Activated CD8-positive, alpha-beta T cell treated with anti-CD3 and anti-CD28 coated beads, Interleukin-2, amount 10 ng/mL, durations not matched to agents 7 days and 5 days (primary cell): ENCODE results near the gene SLC51B. TPM values are rescaled to one million over a fixed set of nuclear protein-coding genes. Genes with fewer than 3 reads are reported as not detected.

ENCODE experiments used
- ATAC-seq: fragments of 150-1000 bp; cut with Tn5 transposase; one replicate; pipeline ENCODE4 v1.10.0; 2021; ENCODE audit warnings: moderate library complexity
- CTCF ChIA-PET: fragments of 350-600 bp; sonication (Branson Sonifier 250); formaldehyde crosslinking; loops from one replicate; lab custom pipeline; 2021; ENCODE audit warnings: antibody characterized with exemption; lab: Charles Lee
- POLR2A ChIA-PET: fragments of 350-600 bp; sonication (Branson Sonifier 250); formaldehyde crosslinking; loops from one replicate; lab custom pipeline; 2021; ENCODE audit warnings: antibody characterized with exemption; lab: Charles Lee
- DNase-seq: peaks from one replicate; pipeline ENCODE4 v3.0.0-alpha.2; 2020
- H3K27ac Mint-ChIP-seq: one replicate; pipeline ENCODE4 v1.8.0; 2021; ENCODE audit warnings: mild to moderate bottlenecking, mixed read lengths
- H3K27me3 Mint-ChIP-seq: one replicate; pipeline ENCODE4 v1.8.0; 2021; ENCODE audit warnings: low read depth, mixed read lengths
- H3K36me3 Mint-ChIP-seq: one replicate; pipeline ENCODE4 v1.8.0; 2021; ENCODE audit warnings: low read depth, mixed read lengths
- H3K4me1 Mint-ChIP-seq: one replicate; pipeline ENCODE4 v1.8.0; 2021; ENCODE audit warnings: low read depth, mixed read lengths
- H3K4me3 Mint-ChIP-seq: one replicate; pipeline ENCODE4 v1.8.0; 2021; ENCODE audit warnings: mild to moderate bottlenecking, mixed read lengths
- H3K9me3 Mint-ChIP-seq: one replicate; pipeline ENCODE4 v1.8.0; 2022; ENCODE audit warnings: mixed read lengths; ENCODE audit not compliant: insufficient read depth
- total RNA-seq, 2 experiments: library from RNA; stranded (reverse); gene quantifications; one replicate each; pipeline ENCODE4 v1.2.3, GENCODE V29; 2021

Gene SLC51B
- total RNA-seq, 2 experiments from 2014 or later: not detected

DNA sequence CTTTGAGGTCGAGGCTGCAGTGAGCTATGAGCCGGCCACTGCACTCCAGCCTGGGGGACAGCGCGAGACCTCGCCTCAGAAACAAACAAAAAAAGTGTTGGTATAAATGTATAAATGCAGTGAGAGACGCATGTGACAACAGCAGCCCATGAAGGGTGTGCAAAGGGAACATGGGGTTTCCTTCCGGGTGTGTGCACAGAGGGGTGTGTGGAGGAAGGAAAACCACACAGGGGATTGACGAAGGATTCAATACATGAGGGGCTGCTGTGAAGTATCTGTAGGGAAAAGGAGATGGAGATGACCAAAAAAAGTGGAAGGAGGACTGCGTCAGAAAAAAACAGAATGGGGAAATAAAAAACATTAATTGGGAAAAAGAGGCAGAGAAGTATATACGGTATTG is 16.8 kb upstream of the SLC51B start:
- CTCF ChIA-PET: no interaction called here
- H3K36me3 Mint-ChIP-seq: peaks cover 22% of the 10 kb centered on the region
- peak overlapping the region; percentile 85 for H3K4me3 Mint-ChIP-seq
- H3K4me1 Mint-ChIP-seq: peaks cover 17% of the 10 kb centered on the region
- peak overlapping the region; percentile 82 for H3K27ac Mint-ChIP-seq
- DNase-seq (peak; percentile 36), ATAC-seq (no peak)
- H3K9me3 Mint-ChIP-seq: no peaks in the 10 kb centered on the region
- peaks cover 20% of the 10 kb centered on the region for H3K27me3 Mint-ChIP-seq
- POLR2A ChIA-PET: no interaction called here

DNA sequence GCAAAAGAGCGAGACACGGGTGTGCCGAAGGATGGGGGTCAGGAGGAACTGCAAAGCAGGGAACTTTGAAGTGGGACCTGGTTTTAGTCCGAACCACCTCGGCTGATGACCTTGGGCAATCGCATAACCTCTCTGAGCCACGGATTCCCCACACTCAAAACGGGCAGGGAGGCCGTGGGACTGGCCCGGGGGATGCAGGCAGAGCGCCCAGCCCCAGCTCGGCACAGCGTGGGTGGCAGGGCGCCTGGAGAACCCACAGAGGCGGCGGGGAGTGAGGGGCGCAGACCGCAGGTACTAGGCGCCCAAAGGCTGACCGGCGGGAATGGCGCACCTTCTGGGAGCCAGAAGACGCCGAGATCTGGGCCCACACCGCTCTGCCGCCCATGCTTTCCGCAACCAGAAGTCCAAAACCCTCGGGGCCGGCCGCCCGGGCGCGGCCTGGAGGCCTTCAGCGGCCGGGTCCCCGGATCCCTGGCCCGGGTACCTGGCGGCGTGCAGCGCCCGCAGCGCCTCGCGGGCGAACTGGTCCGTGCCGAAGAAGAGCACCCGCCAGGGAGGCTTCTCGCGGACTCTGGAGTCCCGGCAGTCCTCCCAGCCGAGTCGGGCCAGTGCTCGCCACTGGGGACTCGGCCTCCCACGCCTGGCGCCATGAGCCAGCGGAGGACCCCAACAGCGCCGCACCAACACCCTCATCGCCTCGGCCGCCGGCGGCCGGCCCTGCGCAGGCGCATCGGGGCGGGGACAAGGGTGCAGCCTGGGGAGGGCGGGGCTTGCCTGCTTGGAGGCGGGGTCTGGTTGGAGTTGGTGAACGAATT is 16.1 kb upstream of the SLC51B start, which contains the start of gene MTFMT:
Gene MTFMT (minus strand): TSS at position 719 of the 815 bp plus-strand sequence. CDS start 26 bp downstream, at position 693.
- DNase-seq (peak; percentile 95), ATAC-seq (peak; percentile 95)
- peaks cover 20% of the 10 kb centered on the region for H3K27me3 Mint-ChIP-seq
- peak within 1 kb of the TSS; percentile 85 for H3K4me3 Mint-ChIP-seq
- ChIA-PET CTCF (interaction anchor here (1.0 kb wide), 1 partner anchor 268 kb away, joined by 3 read pairs; no protein-coding TSS in a partner anchor), POLR2A (interaction anchor here (1.4 kb wide), 1 partner anchor 15 kb away, joined by 3 read pairs; no protein-coding TSS in a partner anchor)
- no peaks in the 10 kb centered on the region for H3K9me3 Mint-ChIP-seq
- H3K27ac Mint-ChIP-seq: peak within 1 kb of the TSS; percentile 82
- H3K4me1 Mint-ChIP-seq: peaks cover 24% of the 10 kb centered on the region
- H3K36me3 Mint-ChIP-seq: peaks cover 18% of the 10 kb centered on the region

DNA sequence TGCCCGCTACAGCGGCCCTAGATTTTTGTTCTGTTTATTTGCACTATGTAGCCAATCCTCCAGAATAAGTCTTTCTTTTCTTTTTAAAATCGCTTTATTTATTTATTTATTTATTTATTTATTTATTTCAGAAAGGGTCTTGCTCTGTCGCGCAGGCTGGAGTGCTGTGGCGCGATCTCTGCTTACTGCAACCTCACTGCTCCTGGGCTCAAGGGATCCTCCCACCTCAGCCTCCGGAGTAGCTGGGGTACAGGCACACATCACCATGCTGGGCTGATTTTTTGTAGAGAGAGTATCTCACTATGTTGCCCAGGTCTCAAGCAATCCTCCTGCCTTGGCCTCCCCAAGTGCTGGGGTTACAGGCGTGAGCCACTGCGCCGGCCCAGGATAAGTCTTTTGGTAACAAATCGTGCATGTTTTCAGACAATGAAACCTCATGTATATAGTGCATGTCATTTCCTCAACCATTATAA is 15.4 kb upstream of the SLC51B start:
- POLR2A ChIA-PET: interaction anchor here (1.4 kb wide), 1 partner anchor 15 kb away, joined by 3 read pairs; no protein-coding TSS in a partner anchor
- no peak for ATAC-seq

DNA sequence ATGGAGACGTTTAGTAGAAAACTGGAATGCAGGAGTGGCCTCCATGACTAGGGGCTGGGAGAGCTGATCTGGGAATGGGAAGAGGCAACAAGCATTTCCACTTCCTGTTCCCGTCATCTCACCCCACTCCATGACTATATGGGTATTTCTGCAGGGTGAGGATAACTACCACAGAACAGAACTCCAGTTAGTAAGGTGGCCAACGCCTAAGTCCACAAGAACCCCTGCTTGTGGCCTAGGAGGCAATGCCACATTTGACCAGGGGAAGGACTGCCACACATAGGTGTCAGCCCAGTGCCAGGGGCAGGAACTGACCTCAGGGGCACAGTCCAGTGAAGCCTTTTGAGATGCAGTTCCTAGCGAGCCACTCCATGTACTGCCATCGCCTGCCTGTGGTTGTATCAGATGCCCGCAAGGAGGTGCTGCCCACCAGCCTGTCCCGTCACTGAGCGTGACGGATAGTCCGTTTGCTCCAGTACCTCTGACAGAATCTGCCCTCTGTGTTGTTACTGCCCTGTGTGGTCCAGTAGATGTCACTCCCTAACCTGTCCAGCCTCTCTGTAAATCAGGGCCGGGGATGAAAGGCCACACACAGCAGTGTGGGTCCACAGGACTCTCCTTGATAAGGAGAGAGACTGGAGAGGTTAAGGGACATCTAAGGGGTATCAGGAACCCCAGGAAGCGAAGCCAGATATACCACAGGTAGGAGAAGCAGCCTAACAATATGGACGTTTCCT is 12.2 kb upstream of the SLC51B start:
- Mint-ChIP-seq H3K9me3 (no peaks in the 10 kb centered on the region), H3K4me1 (peaks cover 20% of the 10 kb centered on the region), H3K4me3 (no peak overlapping the region), H3K36me3 (no peaks in the 10 kb centered on the region), H3K27me3 (peaks cover 23% of the 10 kb centered on the region), H3K27ac (no peak overlapping the region)
- DNase-seq (peak; percentile 56), ATAC-seq (peak; percentile 38)
- POLR2A ChIA-PET: interaction anchor here (1.4 kb wide), 1 partner anchor 267 kb away, joined by 5 read pairs; no protein-coding TSS in a partner anchor
- CTCF ChIA-PET: interaction anchor here (0.9 to 2.2 kb wide), 20 partner anchors 11 to 267 kb away, joined by 3 to 23 read pairs (median 6); partner anchors contain the start of genes SLC51B and UBAP1L

More for the DNA sequence above, 15.4 kb upstream of the SLC51B start:
- CTCF ChIA-PET: interaction anchor here (1.0 kb wide), 1 partner anchor 268 kb away, joined by 3 read pairs; no protein-coding TSS in a partner anchor
- Mint-ChIP-seq H3K4me1 (peaks cover 24% of the 10 kb centered on the region), H3K9me3 (no peaks in the 10 kb centered on the region), H3K4me3 (peak overlapping the region; percentile 62), H3K36me3 (peaks cover 14% of the 10 kb centered on the region), H3K27ac (peak overlapping the region; percentile 48), H3K27me3 (peaks cover 20% of the 10 kb centered on the region)
- no peak for DNase-seq

DNA sequence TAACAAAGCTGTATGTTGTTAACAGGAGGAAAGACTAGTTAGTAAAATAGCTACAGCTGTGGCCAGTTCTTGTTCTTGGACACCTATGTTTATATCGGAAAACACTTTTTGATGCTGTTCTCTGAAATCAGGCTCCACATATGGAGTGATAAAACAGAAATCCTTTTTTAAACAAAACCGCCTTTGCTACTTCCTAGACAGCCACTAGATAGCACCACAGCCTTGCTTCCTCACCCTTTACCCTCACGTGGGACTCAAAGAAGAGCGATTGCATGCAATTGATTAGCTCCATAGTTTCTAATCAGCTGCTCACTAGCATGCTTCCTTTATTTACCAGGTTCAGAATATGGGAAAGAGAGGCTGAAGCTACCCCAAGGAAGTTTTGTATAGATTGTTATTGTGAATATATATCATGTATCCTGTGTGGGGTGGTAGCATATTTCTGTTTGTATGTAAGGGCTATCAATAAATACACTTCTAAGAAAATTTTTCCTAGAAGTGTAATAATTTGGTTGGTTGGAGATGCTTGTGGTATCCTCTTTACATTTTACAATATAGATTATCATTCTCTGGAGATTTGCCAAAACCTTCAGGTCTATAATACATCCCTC is 11.4 kb upstream of the SLC51B start:
- peak; percentile 59 for DNase-seq
- Mint-ChIP-seq H3K36me3 (no peaks in the 10 kb centered on the region), H3K27ac (no peak overlapping the region), H3K27me3 (peaks cover 23% of the 10 kb centered on the region), H3K4me3 (no peak overlapping the region), H3K9me3 (no peaks in the 10 kb centered on the region), H3K4me1 (peaks cover 14% of the 10 kb centered on the region)
- ATAC-seq: peak; percentile 24
- CTCF ChIA-PET: interaction anchor here (0.6 to 2.2 kb wide), 36 partner anchors 8 to 305 kb away, joined by 3 to 23 read pairs (median 4); partner anchors contain the start of genes CLPX, PARP16, PDCD7 and RNU5B-1
- POLR2A ChIA-PET: interaction anchor here (1.3 to 1.8 kb wide), 4 partner anchors 100 to 271 kb away, joined by 3 to 8 read pairs (median 4); partner anchors contain the start of gene RNU5B-1

DNA sequence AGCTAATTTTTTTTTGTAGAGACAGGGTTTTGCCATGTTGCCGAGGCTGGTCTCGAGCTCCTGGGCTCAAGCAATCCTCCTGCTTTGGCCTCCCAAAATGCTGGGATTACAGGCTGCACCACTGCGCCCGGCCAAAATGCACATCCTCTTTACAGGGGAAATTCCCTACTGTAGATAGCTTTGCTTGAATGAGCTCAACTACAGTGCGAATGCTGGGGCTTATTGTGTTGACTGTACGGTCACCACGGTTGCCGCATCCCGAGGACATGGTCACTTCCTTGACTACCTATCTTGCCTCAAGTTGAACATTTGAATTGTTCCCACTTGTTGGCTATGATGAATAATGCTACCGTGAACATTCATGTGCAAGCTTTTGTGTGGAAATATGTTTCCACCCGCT is 10.5 kb upstream of the SLC51B start:
- H3K27me3 Mint-ChIP-seq: peaks cover 23% of the 10 kb centered on the region
- ChIA-PET POLR2A (interaction anchor here (1.3 to 1.8 kb wide), 4 partner anchors 99 to 270 kb away, joined by 3 to 8 read pairs (median 4); partner anchors contain the start of gene RNU5B-1), CTCF (interaction anchor here (1.0 to 2.2 kb wide), 13 partner anchors 9 to 350 kb away, joined by 3 to 23 read pairs (median 7); partner anchors contain the start of gene SLC51B)
- H3K36me3 Mint-ChIP-seq: no peaks in the 10 kb centered on the region
- DNase-seq (no peak), ATAC-seq (no peak)
- H3K9me3 Mint-ChIP-seq: no peaks in the 10 kb centered on the region
- peaks cover 14% of the 10 kb centered on the region for H3K4me1 Mint-ChIP-seq
- no peak overlapping the region for H3K27ac Mint-ChIP-seq
- no peak overlapping the region for H3K4me3 Mint-ChIP-seq

DNA sequence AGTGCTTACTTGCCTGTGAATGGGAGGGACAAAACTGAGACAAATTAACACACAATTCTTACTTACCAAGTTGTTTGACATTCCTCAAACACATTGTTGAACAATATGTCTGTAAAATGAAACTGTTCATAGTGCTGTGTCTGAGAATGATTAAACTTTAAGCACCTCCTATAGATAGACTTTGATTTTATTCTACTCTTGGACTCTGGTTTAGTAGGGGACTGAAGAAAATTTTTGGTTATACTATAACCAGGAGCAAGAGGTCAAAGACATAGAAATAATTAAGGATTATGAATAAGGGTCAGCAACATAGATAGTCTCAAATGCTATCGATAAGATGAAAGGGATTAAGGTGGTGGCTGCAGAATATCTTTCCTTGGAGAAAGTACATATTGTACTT is 7.9 kb upstream of the SLC51B start:
- ChIA-PET CTCF (no interaction called here), POLR2A (no interaction called here)
- Mint-ChIP-seq H3K27me3 (peaks cover 8% of the 10 kb centered on the region), H3K4me3 (no peak overlapping the region), H3K9me3 (no peaks in the 10 kb centered on the region), H3K27ac (no peak overlapping the region), H3K4me1 (peaks cover 10% of the 10 kb centered on the region), H3K36me3 (no peaks in the 10 kb centered on the region)
- ATAC-seq (no peak), DNase-seq (no peak)

DNA sequence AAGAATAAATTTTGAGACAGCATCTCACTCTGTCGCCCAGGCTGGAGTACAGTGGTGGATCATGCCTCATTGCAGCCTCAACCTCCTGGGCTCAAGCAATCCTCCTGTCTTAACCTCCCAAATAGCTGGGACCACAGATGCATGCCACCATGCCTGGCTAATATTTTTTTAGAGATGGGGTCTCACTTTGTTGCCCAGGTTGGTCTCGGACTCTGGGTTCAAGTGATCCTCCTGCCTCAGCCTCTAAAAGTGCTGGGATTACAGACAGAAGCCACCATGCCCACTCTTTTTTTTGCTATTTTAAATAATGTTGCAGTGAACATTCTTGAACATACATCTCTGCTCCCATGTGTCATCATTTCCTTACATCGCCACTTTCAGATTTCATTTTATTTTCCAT is 6.8 kb upstream of the SLC51B start:
- no peaks in the 10 kb centered on the region for H3K9me3 Mint-ChIP-seq
- ATAC-seq: no peak
- no peak overlapping the region for H3K27ac Mint-ChIP-seq
- H3K4me3 Mint-ChIP-seq: no peak overlapping the region
- H3K4me1 Mint-ChIP-seq: peaks cover 6% of the 10 kb centered on the region
- DNase-seq: no peak
- H3K27me3 Mint-ChIP-seq: peaks cover 3% of the 10 kb centered on the region
- POLR2A ChIA-PET: no interaction called here
- no peaks in the 10 kb centered on the region for H3K36me3 Mint-ChIP-seq
- CTCF ChIA-PET: interaction anchor here (1.2 kb wide), 1 partner anchor 15 kb away, joined by 3 read pairs; no protein-coding TSS in a partner anchor

DNA sequence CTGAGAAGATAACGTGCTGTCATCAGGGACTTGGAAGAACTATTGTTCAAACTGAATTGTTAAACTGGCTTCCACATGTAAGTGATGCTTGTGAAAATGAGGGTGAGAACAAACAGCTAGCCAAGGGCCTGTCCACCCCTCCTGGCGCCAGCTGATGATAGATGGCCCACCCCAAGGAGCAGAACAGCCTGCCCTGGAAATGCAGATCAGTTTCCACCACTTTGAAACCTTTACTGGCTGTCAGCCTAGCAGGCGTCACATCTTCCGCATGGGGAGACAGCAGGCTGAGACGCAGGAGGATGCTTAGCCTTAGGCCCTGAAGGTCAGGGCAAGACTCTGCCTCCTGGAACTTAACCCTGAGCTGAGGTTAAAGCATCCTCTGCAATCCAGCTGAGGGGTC is 6.4 kb upstream of the SLC51B start:
- H3K27ac Mint-ChIP-seq: no peak overlapping the region
- POLR2A ChIA-PET: no interaction called here

DNA sequence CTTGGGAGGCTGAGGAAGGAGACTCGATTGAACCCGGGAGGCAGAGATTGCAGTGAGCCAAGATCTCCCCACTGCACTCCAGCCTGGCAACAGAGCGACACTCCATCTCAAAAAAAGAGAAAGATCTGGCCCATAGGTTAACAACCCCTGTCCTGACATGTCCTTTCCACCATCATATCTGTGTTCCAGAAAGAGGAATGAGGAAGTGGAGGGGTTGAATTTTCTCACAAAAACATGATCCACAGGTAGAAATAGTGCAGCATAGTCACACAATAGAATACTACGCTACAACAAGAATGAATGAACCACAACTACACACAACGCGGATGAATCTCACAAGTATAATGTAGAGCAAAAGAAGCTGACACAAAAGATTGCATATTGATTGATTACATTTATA is 4.7 kb upstream of the SLC51B start:
- Mint-ChIP-seq H3K4me3 (no peak overlapping the region), H3K4me1 (no peaks in the 10 kb centered on the region), H3K27ac (no peak overlapping the region), H3K36me3 (no peaks in the 10 kb centered on the region), H3K9me3 (no peaks in the 10 kb centered on the region), H3K27me3 (peaks cover 3% of the 10 kb centered on the region)
- no peak for ATAC-seq
- ChIA-PET POLR2A (no interaction called here), CTCF (no interaction called here)
- DNase-seq: no peak

More for the DNA sequence above, 6.4 kb upstream of the SLC51B start:
- H3K4me3 Mint-ChIP-seq: no peak overlapping the region
- no peaks in the 10 kb centered on the region for H3K36me3 Mint-ChIP-seq
- no peaks in the 10 kb centered on the region for H3K9me3 Mint-ChIP-seq
- CTCF ChIA-PET: interaction anchor here (1.2 kb wide), 1 partner anchor 15 kb away, joined by 3 read pairs; no protein-coding TSS in a partner anchor
- DNase-seq (no peak), ATAC-seq (no peak)
- peaks cover 3% of the 10 kb centered on the region for H3K27me3 Mint-ChIP-seq
- H3K4me1 Mint-ChIP-seq: peaks cover 2% of the 10 kb centered on the region
